WTC11 (cell line): ENCODE results near the gene LENG1. TPM values are rescaled to one million over a fixed set of nuclear protein-coding genes. Genes with fewer than 3 reads are reported as not detected.

Experiments
- ATAC-seq: fragments of 200-7000 bp; cut with Tn5 transposase; 2 replicates; pipeline ENCODE4 v1.10.0; 2021; ENCODE audit warnings: mild to moderate bottlenecking, moderate library complexity
- CTCF ChIA-PET: fragments of 300-600 bp; sonication (Branson Sonifier 250); formaldehyde crosslinking; loops from one replicate; lab custom pipeline; 2021; ENCODE audit warnings: antibody characterized with exemption; lab: Charles Lee
- POLR2A ChIA-PET: fragments of 350-600 bp; sonication (Branson Sonifier 250); formaldehyde crosslinking; loops from one replicate; lab custom pipeline; 2021; ENCODE audit warnings: antibody characterized with exemption; lab: Charles Lee
- DNase-seq: peaks from one replicate; pipeline ENCODE4 v3.0.0; 2021; ENCODE audit warnings: low spot score
- H3K27ac Mint-ChIP-seq: 2 replicates; pipeline ENCODE4 v1.8.0; 2021; ENCODE audit warnings: mixed read lengths
- H3K27me3 Mint-ChIP-seq: 2 replicates; pipeline ENCODE4 v1.8.0; 2021; ENCODE audit warnings: low read depth, mild to moderate bottlenecking, moderate library complexity, mixed read lengths
- H3K36me3 Mint-ChIP-seq: 2 replicates; pipeline ENCODE4 v1.8.0; 2021; ENCODE audit warnings: mixed read lengths
- H3K4me1 Mint-ChIP-seq: 2 replicates; pipeline ENCODE4 v1.8.0; 2022; ENCODE audit warnings: mixed read lengths
- H3K4me3 Mint-ChIP-seq: 2 replicates; pipeline ENCODE4 v1.8.0; 2021; ENCODE audit warnings: mild to moderate bottlenecking, moderate library complexity, mixed read lengths
- H3K9me3 Mint-ChIP-seq: 2 replicates; pipeline ENCODE4 v1.8.0; 2021; ENCODE audit warnings: mixed read lengths
- FOXJ3 ChIP-seq: sonication (generic); formaldehyde crosslinking; IDR thresholded peaks from 2 replicates; pipeline ENCODE4 v1.9.0; 2021; ENCODE audit warnings: missing genetic modification reagents, mild to moderate bottlenecking, borderline replicate concordance
- FOXP4 ChIP-seq: sonication (generic); formaldehyde crosslinking; IDR thresholded peaks from 2 replicates; pipeline ENCODE4 v1.8.0; 2022; ENCODE audit warnings: mild to moderate bottlenecking, missing genetic modification reagents
- HMGXB4 ChIP-seq: sonication (generic); formaldehyde crosslinking; IDR thresholded peaks from 2 replicates; pipeline ENCODE4 v1.8.1; 2023; ENCODE audit warnings: mild to moderate bottlenecking, moderate library complexity, missing genetic modification reagents
- JAZF1 ChIP-seq: fragments of 250-450 bp; sonication (Bioruptor Pico); IDR thresholded peaks from 2 replicates; pipeline ENCODE4 v1.9.0; 2021; ENCODE audit warnings: moderate library complexity, mild to moderate bottlenecking, inconsistent platforms
- MYBL2 ChIP-seq: sonication (generic); formaldehyde crosslinking; IDR thresholded peaks from 2 replicates; pipeline ENCODE4 v1.8.1; 2023; ENCODE audit warnings: mild to moderate bottlenecking, moderate library complexity, missing genetic modification reagents
- NR1H2 ChIP-seq: sonication (generic); formaldehyde crosslinking; IDR thresholded peaks from 2 replicates; pipeline ENCODE4 v1.9.0; 2021; ENCODE audit warnings: mild to moderate bottlenecking, moderate library complexity, missing genetic modification reagents
- PREB ChIP-seq: sonication (generic); formaldehyde crosslinking; IDR thresholded peaks from 2 replicates; pipeline ENCODE4 v1.8.1; 2022; ENCODE audit warnings: mild to moderate bottlenecking, missing genetic modification reagents, moderate library complexity, borderline replicate concordance
- ZNF219 ChIP-seq: sonication (generic); formaldehyde crosslinking; IDR thresholded peaks from 2 replicates; pipeline ENCODE4 v1.8.0; 2023; ENCODE audit warnings: missing genetic modification reagents, mild to moderate bottlenecking, borderline replicate concordance
- ZNF232 ChIP-seq: sonication (generic); formaldehyde crosslinking; IDR thresholded peaks from 2 replicates; pipeline ENCODE4 v1.8.0; 2022; ENCODE audit warnings: mild to moderate bottlenecking, missing genetic modification reagents
- ZNF532 ChIP-seq: fragments of 250-450 bp; sonication (Bioruptor Pico); IDR thresholded peaks from 2 replicates; pipeline ENCODE4 v1.9.0; 2021; ENCODE audit warnings: mild to moderate bottlenecking, borderline replicate concordance
- ZNF671 ChIP-seq: fragments of 250-450 bp; sonication (Bioruptor Pico); IDR thresholded peaks from 2 replicates; pipeline ENCODE4 v1.8.0; 2021; ENCODE audit warnings: mild to moderate bottlenecking
- total RNA-seq: library from RNA; stranded (reverse); gene quantifications from 3 replicates; pipeline ENCODE4 v1.2.3, GENCODE V29; 2021

The LENG1 gene
- total RNA-seq, 1 experiment from 2014 or later: 4.9 TPM

GRCh38 chr19:54160182-54160811, 776 bp upstream of the LENG1 start:
- ATAC-seq: no peak

GRCh38 chr19:54158812-54159351, 639 bp downstream of the LENG1 start:
- Mint-ChIP-seq H3K4me3 (peak overlapping the region; percentile 100), H3K27ac (peak overlapping the region; percentile 94), H3K27me3 (peaks cover 17% of the 10 kb centered on the region), H3K36me3 (peaks cover 27% of the 10 kb centered on the region), H3K4me1 (peaks cover 30% of the 10 kb centered on the region), H3K9me3 (no peaks in the 10 kb centered on the region)
- ChIA-PET POLR2A (interaction anchor here (1.0 to 2.2 kb wide), 4 partner anchors 9 to 251 kb away, joined by 3 to 10 read pairs (median 3); partner anchors contain the start of gene CNOT3), CTCF (interaction anchor here (0.8 to 1.9 kb wide), 6 partner anchors 14 to 246 kb away, joined by 3 to 6 read pairs (median 5); partner anchors contain the start of gene MBOAT7)
- TF ChIP-seq JAZF1 (CRISPR knock-in tag) (no peak), ZNF532 (no peak), PREB (CRISPR knock-in tag) (no peak)
- no peak for DNase-seq
- no peak for ATAC-seq

More at GRCh38 chr19:54160182-54160811, 776 bp upstream of the LENG1 start:
- Mint-ChIP-seq H3K27ac (peak overlapping the region; percentile 99), H3K4me1 (peaks cover 36% of the 10 kb centered on the region), H3K4me3 (peak overlapping the region; percentile 100), H3K36me3 (peaks cover 14% of the 10 kb centered on the region), H3K27me3 (peaks cover 31% of the 10 kb centered on the region), H3K9me3 (no peaks in the 10 kb centered on the region)
- ChIA-PET CTCF (interaction anchor here (1.0 to 1.9 kb wide), 6 partner anchors 24 to 248 kb away, joined by 3 to 6 read pairs (median 4); partner anchors contain the start of gene MBOAT7), POLR2A (interaction anchor here (1.0 to 2.2 kb wide), 4 partner anchors 11 to 31 kb away, joined by 3 to 10 read pairs (median 4); partner anchors contain the start of genes CNOT3 and TSEN34)
- TF ChIP-seq FOXJ3 (CRISPR knock-in tag) (no peak), ZNF232 (CRISPR knock-in tag) (no peak), FOXP4 (CRISPR knock-in tag) (peak; percentile 37; the same call in 1 of the 2 replicates), NR1H2 (CRISPR knock-in tag) (no peak), MYBL2 (CRISPR knock-in tag) (no peak), HMGXB4 (0 out of 2 replicates have a peak, but pooled peaks have one; percentile 23), ZNF219 (CRISPR knock-in tag) (no peak), ZNF671 (CRISPR knock-in tag) (no peak)
- DNase-seq: no peak
